ENCODE results near the gene CDC20. TPM values are rescaled to one million over a fixed set of nuclear protein-coding genes. Genes with fewer than 3 reads are reported as not detected.

The CDC20 gene
- total RNA-seq, 2 experiments from 2014 or later: 152 to 155 TPM

DNA sequence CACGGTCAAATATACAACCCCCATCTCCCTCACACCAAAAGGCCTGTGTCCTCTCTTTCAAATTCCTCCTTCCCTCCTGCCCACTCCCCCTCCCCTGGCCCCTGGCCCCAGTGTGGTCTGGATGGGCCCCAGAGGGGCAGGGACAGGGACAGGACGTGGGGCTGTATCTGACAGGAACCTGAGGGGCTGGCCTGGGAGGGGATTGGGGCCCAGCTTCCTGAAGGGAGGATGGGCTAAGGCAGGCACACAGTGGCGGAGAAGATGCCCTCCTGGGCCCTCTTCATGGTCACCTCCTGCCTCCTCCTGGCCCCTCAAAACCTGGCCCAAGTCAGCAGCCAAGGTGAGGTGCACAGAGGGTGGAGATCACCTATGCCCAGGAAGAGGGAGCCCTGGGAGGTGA lies 21.2 kb upstream of the CDC20 start, which contains the start of gene MPL:
TSS of gene MPL (plus strand) at position 231 of the 400 bp plus-strand sequence. CDS start at position 262, 31 bp downstream.
- POLR2A ChIA-PET: no interaction called here

DNA sequence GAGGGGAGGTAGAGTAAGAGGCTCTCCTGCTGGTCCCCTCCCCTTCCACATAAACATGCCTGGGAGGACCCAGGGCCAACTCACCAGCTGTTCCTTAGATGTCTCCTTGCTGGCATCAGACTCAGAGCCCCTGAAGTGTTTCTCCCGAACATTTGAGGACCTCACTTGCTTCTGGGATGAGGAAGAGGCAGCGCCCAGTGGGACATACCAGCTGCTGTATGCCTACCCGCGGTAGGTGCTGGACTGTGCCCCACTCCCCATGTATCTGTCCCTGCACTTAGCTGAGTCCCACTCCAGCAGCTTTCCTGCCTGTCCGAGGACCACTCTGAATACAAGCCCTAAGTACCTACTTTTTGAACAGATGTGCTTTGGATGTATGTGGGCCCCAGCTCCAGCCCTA lies 20.8 kb upstream of the CDC20 start:
- POLR2A ChIA-PET: no interaction called here
- Mint-ChIP-seq H3K27ac (no peak overlapping the region), H3K36me3 (no peaks in the 10 kb centered on the region), H3K4me1 (ENCODE audit: low read depth) (no peaks in the 10 kb centered on the region), H3K27me3 (no peaks in the 10 kb centered on the region), H3K9me3 (no peaks in the 10 kb centered on the region), H3K4me3 (no peak overlapping the region)
- no peak for DNase-seq
- CTCF ChIA-PET: interaction anchor here (1.2 kb wide), 1 partner anchor 9 kb away, joined by 3 read pairs; no protein-coding TSS in a partner anchor
- intact Hi-C loops (cut with micrococcal nuclease): no loop called here

More for the DNA sequence above, 21.2 kb upstream of the CDC20 start, which contains the start of gene MPL:
- DNase-seq: no peak
- H3K4me3 Mint-ChIP-seq: no peak within 1 kb of the TSS
- CTCF ChIA-PET: interaction anchor here (1.2 kb wide), 1 partner anchor 9 kb away, joined by 3 read pairs; no protein-coding TSS in a partner anchor
- H3K9me3 Mint-ChIP-seq: no peaks in the 10 kb centered on the region
- H3K27me3 Mint-ChIP-seq: no peaks in the 10 kb centered on the region
- intact Hi-C loops (cut with micrococcal nuclease): no loop called here
- H3K4me1 Mint-ChIP-seq (ENCODE audit: low read depth): no peaks in the 10 kb centered on the region
- H3K36me3 Mint-ChIP-seq: no peaks in the 10 kb centered on the region
- no peak within 1 kb of the TSS for H3K27ac Mint-ChIP-seq

GRCh38 chr1:43339584-43340232 lies 19.1 kb upstream of the CDC20 start:
- ChIA-PET CTCF (no interaction called here), POLR2A (no interaction called here)
- intact Hi-C loops (cut with micrococcal nuclease): no loop called here
- Mint-ChIP-seq H3K27ac (no peak overlapping the region), H3K27me3 (no peaks in the 10 kb centered on the region), H3K9me3 (no peaks in the 10 kb centered on the region), H3K4me3 (no peak overlapping the region), H3K4me1 (ENCODE audit: low read depth) (no peaks in the 10 kb centered on the region), H3K36me3 (no peaks in the 10 kb centered on the region)
- no peak for DNase-seq

DNA sequence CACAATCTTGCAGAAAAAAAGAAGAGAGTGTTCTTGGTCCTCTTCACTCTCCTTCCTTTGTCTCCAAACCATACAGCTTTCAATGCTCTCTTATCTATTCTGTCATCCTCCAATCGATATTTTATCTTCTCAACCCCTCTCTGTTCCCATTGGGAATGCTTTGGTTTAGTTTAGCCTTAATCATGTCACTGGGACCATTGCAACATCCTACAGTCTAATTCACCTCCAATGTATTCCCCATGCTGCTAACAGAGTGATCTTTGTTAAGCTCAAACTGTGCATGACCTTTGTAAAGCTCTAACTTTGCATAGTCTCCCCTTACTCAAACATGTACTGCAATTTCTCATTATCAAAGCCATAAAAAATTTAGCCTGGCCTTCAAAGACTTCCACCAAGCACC lies 18.2 kb upstream of the CDC20 start:
- Mint-ChIP-seq H3K4me3 (no peak overlapping the region), H3K36me3 (no peaks in the 10 kb centered on the region), H3K27ac (no peak overlapping the region), H3K4me1 (ENCODE audit: low read depth) (no peaks in the 10 kb centered on the region), H3K27me3 (no peaks in the 10 kb centered on the region), H3K9me3 (no peaks in the 10 kb centered on the region)
- intact Hi-C loops (cut with micrococcal nuclease): no loop called here
- ChIA-PET POLR2A (no interaction called here), CTCF (no interaction called here)
- DNase-seq: no peak

DNA sequence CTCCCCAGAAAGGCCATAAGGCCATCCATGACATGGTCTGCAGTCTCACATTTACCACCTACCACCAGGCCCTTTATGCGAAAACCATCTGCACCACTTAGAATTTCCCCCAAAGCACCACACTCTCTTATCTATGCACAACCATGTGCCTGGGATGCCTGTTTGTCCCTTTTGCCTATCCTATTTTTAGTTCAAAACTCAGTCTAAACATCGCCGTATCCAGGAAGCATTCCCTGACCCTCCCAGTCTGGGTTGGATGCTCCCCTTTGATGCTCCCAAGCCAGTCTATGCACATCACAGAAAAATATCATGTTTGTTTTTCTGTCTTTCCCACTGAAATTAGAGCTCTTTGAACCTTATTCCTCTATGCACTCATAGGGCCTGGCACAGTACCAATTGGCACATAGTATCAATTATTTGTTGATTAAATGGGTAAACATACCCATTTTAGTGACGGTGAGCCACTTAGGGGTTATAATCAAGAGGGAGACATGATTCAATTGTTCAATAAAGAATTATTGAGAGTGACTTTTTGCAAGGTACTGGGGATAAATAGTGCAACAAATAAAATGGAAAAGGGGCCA lies 14.4 kb upstream of the CDC20 start:
- Mint-ChIP-seq H3K9me3 (no peaks in the 10 kb centered on the region), H3K4me3 (no peak overlapping the region), H3K27me3 (no peaks in the 10 kb centered on the region), H3K4me1 (ENCODE audit: low read depth) (peaks cover under 1% of the 10 kb centered on the region), H3K36me3 (no peaks in the 10 kb centered on the region), H3K27ac (no peak overlapping the region)
- CTCF ChIA-PET: no interaction called here
- DNase-seq: no peak
- intact Hi-C loops (cut with micrococcal nuclease): no loop called here
- POLR2A ChIA-PET: no interaction called here

DNA sequence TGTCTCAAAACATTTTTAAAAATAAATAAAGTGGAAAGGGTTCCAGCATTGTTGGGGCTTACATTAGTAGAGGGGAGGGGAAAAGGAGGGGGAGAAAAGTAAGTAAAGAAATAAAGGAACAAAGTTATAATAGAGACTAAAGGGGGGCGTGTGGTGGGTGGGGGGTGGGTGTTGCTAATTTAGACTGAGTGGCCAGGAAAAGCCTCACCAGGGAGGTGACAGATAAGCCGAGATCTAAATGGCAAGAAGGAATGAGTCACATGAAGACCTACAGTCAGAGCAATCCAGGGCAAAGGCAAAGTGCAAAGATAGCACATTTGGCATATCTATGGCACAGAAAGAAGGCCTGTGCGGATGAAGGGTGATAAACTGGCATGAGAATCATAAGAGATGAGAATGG lies 13.7 kb upstream of the CDC20 start:
- no peaks in the 10 kb centered on the region for H3K36me3 Mint-ChIP-seq
- H3K27me3 Mint-ChIP-seq: no peaks in the 10 kb centered on the region
- ChIA-PET CTCF (no interaction called here), POLR2A (no interaction called here)
- intact Hi-C loops (cut with micrococcal nuclease): no loop called here
- no peak overlapping the region for H3K27ac Mint-ChIP-seq
- DNase-seq: no peak
- H3K4me1 Mint-ChIP-seq (ENCODE audit: low read depth): peaks cover 2% of the 10 kb centered on the region
- H3K4me3 Mint-ChIP-seq: no peak overlapping the region
- no peaks in the 10 kb centered on the region for H3K9me3 Mint-ChIP-seq

- H3K27ac Mint-ChIP-seq: no peak overlapping the region
- POLR2A ChIA-PET: no interaction called here
- CTCF ChIA-PET: interaction anchor here (1.0 kb wide), 1 partner anchor 12 kb away, joined by 3 read pairs; the partner anchor contains the start of gene CDC20
- H3K4me3 Mint-ChIP-seq: no peak overlapping the region
- peaks cover 2% of the 10 kb centered on the region for H3K4me1 Mint-ChIP-seq (ENCODE audit: low read depth)
- DNase-seq: no peak
- no peaks in the 10 kb centered on the region for H3K36me3 Mint-ChIP-seq
- intact Hi-C loops (cut with micrococcal nuclease): no loop called here
- H3K27me3 Mint-ChIP-seq: no peaks in the 10 kb centered on the region
- no peaks in the 10 kb centered on the region for H3K9me3 Mint-ChIP-seq
Measured at GRCh38 chr1:43346636-43347035, 12.1 kb upstream of the CDC20 start.

- Mint-ChIP-seq H3K36me3 (no peaks in the 10 kb centered on the region), H3K9me3 (no peaks in the 10 kb centered on the region), H3K27ac (no peak overlapping the region), H3K4me1 (ENCODE audit: low read depth) (peaks cover 2% of the 10 kb centered on the region), H3K27me3 (no peaks in the 10 kb centered on the region), H3K4me3 (peak overlapping the region; percentile 12)
- intact Hi-C loops (cut with micrococcal nuclease): no loop called here
- POLR2A ChIA-PET: interaction anchor here (0.6 to 0.8 kb wide), 3 partner anchors 20 to 433 kb away, joined by 3 to 4 read pairs (median 4); partner anchors contain the start of gene HYI
- CTCF ChIA-PET: no interaction called here
- no peak for DNase-seq
Measured at GRCh38 chr1:43348343-43348808, 10.4 kb upstream of the CDC20 start.

- peak; percentile 81 for DNase-seq
- H3K4me3 Mint-ChIP-seq: peak overlapping the region; percentile 74
- peaks cover 2% of the 10 kb centered on the region for H3K4me1 Mint-ChIP-seq (ENCODE audit: low read depth)
- no peaks in the 10 kb centered on the region for H3K27me3 Mint-ChIP-seq
- no peaks in the 10 kb centered on the region for H3K36me3 Mint-ChIP-seq
- intact Hi-C loops (cut with micrococcal nuclease): no loop called here
- peak overlapping the region; percentile 85 for H3K27ac Mint-ChIP-seq
- no peaks in the 10 kb centered on the region for H3K9me3 Mint-ChIP-seq
- POLR2A ChIA-PET: interaction anchor here (0.6 to 0.8 kb wide), 3 partner anchors 19 to 434 kb away, joined by 3 to 4 read pairs (median 4); partner anchors contain the start of gene HYI
- CTCF ChIA-PET: no interaction called here
Measured at GRCh38 chr1:43348809-43349593, 9.8 kb upstream of the CDC20 start.

DNA sequence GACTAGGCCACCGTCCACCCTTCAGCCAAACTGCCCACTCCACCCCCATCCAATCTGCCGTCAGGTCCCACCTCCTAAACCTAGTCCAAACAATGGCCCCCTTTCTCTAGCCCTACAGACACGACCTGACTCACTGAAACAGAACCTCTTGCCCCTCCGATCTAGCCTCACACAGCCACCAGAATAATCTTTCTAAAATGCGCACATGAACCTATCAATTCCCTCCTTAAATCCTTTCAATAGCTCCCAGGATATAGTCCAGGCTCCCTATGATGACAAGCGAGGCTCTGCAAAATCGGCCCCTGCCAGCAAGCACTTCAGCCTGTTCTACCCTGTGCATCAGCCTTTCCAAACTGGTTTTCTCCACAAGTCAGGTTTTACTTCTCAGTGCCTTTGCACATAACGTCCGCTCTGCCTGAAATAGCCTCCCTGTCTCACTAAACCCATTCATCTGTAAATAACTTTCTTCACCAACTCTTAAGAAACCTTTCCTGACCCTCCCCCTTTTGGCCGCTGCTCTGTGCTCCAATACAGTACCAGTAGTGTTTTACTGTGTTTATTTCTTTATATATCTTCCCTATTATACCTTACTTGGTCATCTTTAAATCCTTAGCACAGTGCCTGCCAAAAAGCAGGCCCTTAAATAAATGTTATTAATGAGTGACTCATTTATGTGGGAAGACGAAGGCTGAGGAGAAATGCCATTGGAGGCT lies 9.0 kb upstream of the CDC20 start:
- POLR2A ChIA-PET: interaction anchor here (1.4 kb wide), 1 partner anchor 11 kb away, joined by 3 read pairs; no protein-coding TSS in a partner anchor
- no peak for DNase-seq
- Mint-ChIP-seq H3K36me3 (no peaks in the 10 kb centered on the region), H3K4me3 (peak overlapping the region; percentile 74), H3K9me3 (no peaks in the 10 kb centered on the region), H3K27me3 (no peaks in the 10 kb centered on the region), H3K27ac (peak overlapping the region; percentile 85), H3K4me1 (ENCODE audit: low read depth) (peaks cover 2% of the 10 kb centered on the region)
- CTCF ChIA-PET: no interaction called here
- intact Hi-C loops (cut with micrococcal nuclease): no loop called here

DNA sequence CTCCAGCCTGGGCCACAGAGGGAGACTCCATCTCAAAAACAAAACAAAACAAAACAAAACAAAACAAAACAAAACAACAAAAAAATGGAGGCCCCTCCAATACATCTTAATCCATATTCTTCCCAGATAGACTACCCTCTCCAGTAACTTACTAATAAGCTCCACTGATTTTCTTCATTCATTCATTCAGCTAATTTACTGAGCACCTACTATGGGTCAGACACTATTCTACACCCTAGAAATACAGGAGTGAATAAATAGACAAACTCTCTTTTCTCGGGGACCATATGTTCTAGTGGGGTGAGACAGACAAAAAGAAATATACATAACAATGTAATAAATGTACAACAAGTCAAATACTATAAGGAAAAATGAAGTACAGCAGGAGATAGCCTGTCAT lies 7.8 kb upstream of the CDC20 start:
- no peak for DNase-seq
- Mint-ChIP-seq H3K27ac (no peak overlapping the region), H3K36me3 (peaks cover 2% of the 10 kb centered on the region), H3K4me3 (no peak overlapping the region), H3K9me3 (no peaks in the 10 kb centered on the region), H3K4me1 (ENCODE audit: low read depth) (peaks cover 2% of the 10 kb centered on the region), H3K27me3 (no peaks in the 10 kb centered on the region)
- POLR2A ChIA-PET: interaction anchor here (1.4 kb wide), 1 partner anchor 9 kb away, joined by 3 read pairs; no protein-coding TSS in a partner anchor
- CTCF ChIA-PET: no interaction called here
- intact Hi-C loops (cut with micrococcal nuclease): no loop called here

Measured in activated CD4-positive, alpha-beta memory T cell treated with anti-CD3 and anti-CD28 coated beads for 36 hours (primary cell).